NCI-H510A (cell line): ENCODE measurements around the gene PHACTR3.

Experiments
- DNase-seq: peaks from one replicate; lab custom pipeline; 2025; lab: John Stamatoyannopoulos, UW

Gene PHACTR3

DNA sequence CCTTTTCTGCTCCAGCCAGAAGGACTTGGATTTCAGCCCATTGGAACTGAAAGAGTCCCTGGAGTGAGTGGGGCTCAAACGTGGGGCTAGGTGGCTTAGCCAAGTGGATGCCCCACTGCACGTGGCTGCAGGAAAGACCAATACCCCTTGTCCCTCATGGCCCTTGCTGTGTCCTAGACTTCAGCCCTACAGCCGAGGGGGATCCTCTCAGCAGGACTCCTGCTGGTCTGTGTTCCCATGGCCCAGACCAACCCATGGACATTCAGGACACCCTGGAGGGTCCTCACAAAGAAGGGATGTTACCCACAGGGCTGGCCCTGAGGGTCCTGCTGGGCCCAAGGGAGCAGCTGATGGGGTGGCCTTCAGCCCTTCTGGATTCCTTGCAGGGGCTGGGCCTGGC lies 30.0 kb upstream of the PHACTR3 start:
- no peak for DNase-seq

- no peak for DNase-seq
These were observed 29.1 kb upstream of the PHACTR3 start for GRCh38 chr20:59575216-59575615.

GRCh38 chr20:59575653-59576052 lies 28.7 kb upstream of the PHACTR3 start:
- no peak for DNase-seq

DNA sequence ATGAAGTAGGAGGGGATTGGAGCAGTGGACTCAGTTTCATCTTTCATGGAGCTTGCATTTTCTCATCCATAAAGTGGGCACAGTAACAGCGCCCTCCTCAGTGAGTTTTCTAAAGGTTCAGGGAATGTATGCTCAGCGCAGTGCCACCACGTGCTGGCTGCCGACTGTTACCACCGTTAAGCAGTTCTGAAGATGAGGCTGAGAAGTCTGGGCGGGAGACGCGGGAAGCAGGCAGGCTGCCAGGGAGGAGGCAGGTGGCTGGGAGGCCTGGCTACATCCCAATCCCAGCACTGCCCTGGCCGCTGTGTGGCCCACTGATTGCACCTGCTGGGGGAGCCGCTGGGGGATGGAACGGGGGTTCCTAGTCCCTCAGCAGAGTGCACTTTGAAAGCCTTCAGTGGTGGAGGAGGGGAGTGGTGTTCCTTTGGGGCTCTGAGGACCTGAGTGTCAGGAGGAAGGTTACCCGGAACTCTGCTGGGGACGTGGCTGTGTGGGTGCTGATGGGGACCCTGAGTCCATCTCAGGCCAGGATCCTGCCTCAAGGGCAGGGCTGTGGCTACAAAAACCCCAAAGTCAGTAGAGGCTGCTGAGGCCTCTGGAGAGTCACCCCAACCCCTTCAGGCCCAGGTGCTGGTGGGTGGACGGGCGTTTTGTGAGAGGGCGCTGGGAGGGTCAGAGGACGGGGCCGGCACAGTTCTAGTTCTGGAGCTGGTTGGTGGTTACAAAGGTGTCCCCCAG lies 28.0 kb upstream of the PHACTR3 start:
- DNase-seq: no peak

DNA sequence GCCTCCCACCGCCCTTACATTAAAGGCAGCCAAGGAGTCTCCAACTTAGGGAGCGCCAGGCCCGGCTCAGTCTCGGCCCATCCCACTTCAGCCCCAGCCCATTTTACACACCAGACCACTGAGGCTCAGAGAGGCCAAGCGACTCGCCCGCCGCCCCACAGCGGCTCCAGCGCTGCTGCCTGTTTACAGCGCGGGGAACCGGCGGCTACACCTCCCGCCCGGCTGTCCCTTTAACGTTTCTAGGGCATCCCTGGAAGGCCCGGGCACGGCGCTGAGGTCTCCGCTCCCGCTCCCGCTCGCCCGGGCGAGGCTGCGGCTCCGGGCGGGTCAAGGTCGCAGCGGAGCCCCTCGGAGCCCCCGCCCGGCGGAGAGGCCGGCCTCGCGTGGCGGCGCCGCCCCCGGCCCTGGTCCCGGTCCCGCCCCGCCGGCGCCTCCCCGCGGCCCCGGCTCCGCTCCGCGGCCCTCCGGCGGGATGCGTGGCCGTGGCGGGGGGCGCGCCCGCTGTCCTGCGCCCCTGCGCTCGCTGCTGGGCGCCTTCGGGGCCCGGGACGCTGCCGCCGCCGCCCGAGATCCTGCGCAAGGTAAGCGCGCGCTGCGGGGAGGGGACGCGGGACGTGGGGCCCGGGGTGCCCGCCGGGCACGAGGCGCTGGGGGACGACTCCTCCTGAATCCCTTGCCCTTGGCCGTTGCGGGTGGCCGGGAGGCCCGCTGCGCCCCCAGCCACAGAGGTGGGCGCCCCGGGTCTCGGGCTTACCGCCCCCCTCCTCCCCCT lies 27.1 kb upstream of the PHACTR3 start:
- no peak for DNase-seq

- DNase-seq: no peak
These were observed 26.4 kb upstream of the PHACTR3 start for GRCh38 chr20:59577809-59578435.

- DNase-seq: no peak
These were observed 25.6 kb upstream of the PHACTR3 start for GRCh38 chr20:59578436-59579403.

DNA sequence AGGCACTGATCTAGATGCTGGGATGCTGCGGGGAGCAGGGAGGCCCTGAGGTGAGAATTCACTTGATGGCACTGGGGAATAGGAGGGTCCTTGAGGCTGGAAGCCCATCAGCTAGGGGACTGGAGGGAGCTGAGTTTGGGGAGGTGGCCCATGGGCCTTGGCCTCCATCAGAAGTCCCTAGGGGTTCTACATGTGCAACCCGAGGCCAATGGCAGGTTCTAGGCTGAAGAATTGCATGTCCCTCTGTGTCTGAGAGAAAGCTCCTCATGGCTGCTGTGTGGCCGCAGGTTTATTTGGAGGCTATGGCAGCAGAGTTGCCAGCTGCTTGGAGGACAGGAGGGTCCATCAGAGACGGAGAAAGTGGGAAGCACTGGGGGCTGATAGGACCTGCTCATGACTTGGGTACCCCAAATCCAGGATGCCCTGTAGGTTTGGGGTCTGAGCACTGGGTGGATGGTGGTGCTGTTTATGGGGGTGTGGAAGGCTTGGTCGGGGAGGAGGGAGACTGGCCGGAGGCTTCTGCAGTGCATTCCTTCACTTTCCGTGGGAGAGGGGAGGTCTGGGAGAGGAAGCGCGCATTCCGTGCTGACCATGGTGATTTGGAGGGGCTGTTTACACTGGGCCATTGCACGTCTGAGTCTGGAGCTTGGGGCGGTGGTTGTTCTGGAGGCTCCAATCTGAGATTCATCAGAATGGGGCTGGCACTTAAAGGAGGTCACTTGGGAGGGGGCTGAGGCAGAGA lies 24.8 kb upstream of the PHACTR3 start:
- DNase-seq: no peak

DNA sequence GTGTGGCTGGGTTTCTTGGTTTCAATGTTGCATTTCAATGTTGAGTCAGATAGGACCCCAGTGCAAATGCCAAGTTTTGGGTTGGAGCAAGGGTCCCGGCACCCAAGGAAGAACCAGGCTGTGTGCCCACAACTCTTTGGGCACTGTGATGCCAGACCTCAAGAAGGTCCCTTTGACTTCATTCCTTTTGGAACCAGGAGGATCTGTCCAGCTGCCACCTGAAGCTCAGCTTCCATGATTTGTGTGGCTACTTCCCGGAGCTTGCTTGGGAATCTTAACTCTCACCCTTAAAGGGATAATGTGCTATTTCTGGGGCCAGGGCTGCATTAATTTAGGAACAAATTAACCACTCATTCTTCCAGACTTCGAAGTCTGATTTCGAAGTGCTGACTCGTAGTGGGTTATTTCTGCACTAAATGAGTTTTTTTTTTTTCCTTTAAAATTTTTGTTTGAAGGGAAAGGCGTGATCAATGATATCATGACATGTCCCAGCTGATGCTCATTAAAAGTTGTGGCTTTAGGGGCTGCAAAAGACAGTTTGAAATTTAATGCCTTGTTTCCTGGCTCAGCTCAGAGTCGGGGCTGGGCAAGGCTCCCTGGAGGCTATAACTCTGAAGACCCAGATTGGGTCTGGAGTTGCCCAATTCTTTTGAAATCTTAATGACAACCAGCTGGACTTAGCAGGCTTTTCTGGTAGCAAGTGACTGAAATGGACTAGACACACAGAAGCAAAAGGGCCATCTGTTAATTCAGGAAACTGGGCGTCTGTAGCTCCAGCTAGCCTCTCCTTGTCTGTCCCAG lies 24.0 kb upstream of the PHACTR3 start:
- DNase-seq: no peak

DNA sequence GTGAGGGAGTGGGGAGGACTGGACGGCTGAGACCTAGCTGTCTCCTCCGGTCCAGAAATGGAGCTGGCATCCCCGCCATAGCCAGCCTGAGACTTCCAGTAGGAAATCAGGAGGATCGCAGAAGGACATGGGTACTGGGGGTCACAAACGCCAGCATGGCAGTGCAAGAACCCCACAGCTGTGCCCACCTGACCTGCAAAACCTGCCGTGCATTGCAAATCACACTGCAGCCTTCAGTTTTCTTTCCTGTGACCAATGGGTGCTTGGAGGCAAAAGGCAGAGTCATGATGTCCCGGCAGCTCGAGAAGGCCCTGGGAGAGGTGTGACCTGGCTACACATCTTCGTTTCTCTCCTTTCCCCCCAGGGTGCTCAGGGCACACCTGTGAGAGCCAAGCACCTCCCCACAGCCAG lies 23.3 kb upstream of the PHACTR3 start:
- DNase-seq: no peak

DNA sequence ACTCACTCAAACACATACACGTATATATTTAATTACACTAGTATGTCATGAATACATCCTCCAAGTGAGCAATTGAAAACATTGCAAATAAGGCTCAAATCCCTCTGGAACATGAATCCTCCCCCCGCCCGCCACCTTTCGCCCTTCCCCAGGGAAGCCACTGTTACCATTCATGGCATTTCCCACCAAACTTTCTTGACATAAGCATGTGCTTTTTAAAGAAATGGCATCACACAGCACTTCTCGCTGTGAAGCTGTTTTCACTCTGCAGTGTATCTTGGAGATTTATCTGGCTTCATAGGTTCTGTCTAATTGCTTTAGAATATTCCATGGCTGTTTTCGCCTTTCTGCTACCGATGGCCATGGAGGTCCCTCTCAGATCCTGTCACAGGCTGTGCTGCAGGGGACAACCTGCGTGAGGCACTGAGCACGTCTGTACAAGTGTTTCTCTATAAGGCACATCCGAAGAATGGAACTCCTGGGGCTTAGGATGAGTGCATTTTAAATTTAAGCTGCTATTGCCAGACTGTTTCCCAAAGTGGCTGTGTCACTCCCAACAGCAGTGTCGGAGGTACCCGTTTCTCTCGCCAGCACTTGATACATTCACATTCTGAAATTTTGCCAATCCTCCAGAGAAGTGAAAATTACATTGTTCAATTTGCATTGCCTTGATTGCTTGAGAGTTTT lies 22.2 kb upstream of the PHACTR3 start:
- DNase-seq: no peak

DNA sequence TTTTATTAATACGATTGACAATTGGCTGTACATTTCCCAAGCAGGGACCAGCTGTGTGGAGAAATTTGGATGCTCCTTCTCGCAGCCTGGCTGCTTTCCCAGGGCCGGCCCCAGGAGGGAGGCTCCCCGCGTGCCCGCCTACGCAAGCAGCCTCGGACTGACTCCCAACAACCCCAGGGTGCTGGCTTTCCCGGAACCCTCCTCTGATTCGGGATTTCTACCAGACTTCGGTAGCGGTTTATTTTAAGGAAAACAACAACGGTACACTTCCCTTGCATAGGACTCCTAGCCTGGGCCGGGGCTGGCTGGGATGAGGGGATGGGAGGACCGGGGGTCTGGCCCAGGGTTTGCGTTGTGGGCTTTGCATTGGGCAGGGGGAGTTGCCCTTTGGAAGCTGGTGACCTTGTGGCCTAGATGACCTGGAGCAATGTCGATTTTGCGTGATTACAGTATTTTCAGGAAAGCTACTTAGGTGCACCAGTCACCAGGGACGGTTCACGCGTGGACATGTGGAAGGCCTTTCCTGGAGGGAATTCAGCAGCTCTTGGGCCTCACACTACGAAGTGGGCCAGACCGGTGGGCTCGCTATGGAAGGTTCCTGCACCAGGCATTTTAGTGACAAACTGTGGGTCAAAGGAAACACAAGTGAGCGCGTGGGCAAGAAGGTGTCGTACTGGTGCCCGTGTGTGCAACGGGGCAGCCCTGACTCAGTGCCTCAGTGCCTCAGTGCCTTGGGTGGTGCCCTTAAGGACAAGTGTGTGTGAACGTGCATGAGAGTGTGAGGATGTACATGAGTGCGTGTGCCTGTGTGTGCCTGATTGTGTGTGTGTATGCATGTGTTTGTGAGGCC lies 20.7 kb upstream of the PHACTR3 start:
- no peak for DNase-seq

- DNase-seq: no peak
These were observed 19.9 kb upstream of the PHACTR3 start for GRCh38 chr20:59584278-59584925.

- no peak for DNase-seq
These were observed 18.5 kb upstream of the PHACTR3 start for GRCh38 chr20:59585714-59586409.

GRCh38 chr20:59586613-59587012 lies 17.7 kb upstream of the PHACTR3 start:
- no peak for DNase-seq

DNA sequence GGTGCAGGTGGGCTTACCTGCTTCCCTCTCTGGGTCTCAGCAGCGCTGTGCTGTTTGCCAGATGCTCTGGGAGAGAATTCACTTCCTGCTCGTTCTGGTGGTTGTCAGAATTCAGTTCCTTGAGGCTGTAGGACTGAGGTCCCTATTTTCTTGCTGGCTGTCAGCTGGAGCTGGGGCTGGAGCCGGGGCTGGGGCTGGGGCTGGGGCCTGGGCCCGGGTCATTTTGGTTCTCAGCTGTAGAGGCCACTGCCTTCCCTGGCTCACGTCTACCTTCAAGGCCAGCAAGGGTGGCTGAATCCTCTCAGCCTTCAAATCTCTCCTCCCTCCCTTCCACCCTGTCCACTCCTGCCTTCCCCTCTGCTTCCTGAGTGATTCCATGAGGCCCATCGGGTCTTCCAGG lies 16.8 kb upstream of the PHACTR3 start:
- no peak for DNase-seq

- DNase-seq: no peak
These were observed 16.0 kb upstream of the PHACTR3 start for GRCh38 chr20:59588236-59588855.
